GM21515 (cell line): ENCODE results near the gene SDCCAG8.

Experiments used
- ATAC-seq: cut with Tn5 transposase; IDR thresholded peaks from one replicate; pipeline ENCODE4 v1.9.1; 2021; ENCODE audit not compliant: unreplicated experiment

Gene SDCCAG8

GRCh38 chr1:243379208-243379607 lies 123.4 kb downstream of the SDCCAG8 start:
- no peak for ATAC-seq

DNA sequence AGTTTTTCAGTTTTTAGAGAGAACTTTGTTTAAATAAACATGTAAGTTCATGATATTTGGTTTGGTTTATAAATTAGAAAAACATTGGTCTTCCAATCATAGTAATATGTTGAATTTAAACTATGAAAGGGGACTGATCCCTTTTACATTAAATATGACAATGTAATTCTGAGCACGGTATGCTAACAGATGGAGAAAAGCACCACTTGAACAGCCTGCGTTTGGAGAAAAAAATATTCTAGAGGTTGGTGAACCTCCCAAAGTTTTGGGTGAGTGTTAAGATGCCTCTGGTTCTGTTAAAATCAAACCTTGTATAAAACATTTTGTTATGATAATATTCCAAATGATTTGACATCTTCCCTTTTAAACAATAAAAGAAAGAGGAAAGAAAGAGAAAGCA lies 123.9 kb downstream of the SDCCAG8 start:
- ATAC-seq: no peak

DNA sequence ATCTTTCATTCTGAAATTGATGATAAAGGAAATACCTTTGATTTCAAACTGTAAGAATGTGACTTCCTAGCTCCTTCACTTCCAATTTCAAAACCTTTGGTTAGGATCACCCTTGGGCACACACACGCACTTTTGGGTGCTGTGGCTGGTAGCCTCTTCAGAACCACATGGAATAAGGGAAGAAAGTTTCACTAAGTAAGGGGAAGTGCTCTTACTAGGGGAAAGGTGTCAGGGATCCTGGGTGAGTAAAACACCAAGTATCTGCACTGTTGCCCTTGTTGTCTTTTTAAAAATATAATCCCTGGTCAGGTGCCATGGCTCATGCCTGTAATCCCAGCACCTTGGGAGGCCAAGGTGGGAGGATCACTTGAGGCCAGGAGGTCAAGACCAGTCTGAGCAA lies 132.4 kb downstream of the SDCCAG8 start:
- ATAC-seq: no peak

DNA sequence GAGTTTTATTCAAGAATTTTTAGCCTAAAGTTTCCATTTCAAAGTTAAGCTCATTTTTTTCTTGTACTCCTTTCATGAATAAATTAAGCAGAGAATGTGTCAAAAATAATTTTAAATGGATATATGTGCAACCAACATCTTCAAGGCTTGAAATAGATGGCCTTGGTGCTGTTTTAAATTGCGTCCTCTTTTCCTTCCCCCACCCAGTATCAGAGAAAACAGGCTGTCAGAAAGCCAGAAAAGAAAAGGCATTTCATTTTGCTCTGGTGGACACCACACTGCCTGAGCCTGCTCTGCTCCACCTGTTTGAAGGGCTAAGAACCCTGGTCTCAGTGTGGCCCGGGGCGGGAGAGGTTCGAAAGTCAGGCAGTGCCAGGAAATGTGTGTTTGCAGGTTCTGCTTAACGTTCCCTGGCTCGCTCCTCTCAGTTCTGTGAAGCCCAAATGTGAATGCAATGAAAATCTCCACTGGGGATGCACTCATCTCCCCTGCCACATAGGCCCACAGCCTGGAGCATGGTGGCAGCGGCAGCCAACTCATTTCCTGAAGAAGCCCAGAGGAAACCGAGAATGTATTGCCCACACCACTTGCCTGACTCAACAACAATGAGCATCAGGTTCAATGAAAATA lies 134.4 kb downstream of the SDCCAG8 start:
- ATAC-seq: no peak

DNA sequence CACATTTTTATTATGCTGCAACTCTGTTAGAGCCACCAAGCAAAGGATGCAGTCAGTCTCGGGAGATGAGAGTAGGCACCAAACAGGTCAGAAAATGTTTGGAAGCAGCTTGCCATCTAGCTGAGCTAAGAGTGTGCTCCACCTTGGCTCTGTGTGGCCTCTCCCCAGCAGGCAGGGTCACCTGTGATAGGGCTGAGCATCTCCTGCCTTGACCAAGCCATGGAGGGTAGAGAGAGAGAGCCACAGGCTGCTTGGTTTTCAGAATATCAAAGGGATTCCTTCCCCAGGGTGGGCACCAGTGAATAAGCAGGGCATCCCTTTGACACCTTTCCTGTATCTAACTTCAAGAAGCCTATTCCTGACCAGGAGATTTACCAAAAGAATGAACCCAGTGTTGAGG lies 135.5 kb downstream of the SDCCAG8 start:
- ATAC-seq: no peak

GRCh38 chr1:243393096-243393495 lies 137.3 kb downstream of the SDCCAG8 start:
- ATAC-seq: no peak

DNA sequence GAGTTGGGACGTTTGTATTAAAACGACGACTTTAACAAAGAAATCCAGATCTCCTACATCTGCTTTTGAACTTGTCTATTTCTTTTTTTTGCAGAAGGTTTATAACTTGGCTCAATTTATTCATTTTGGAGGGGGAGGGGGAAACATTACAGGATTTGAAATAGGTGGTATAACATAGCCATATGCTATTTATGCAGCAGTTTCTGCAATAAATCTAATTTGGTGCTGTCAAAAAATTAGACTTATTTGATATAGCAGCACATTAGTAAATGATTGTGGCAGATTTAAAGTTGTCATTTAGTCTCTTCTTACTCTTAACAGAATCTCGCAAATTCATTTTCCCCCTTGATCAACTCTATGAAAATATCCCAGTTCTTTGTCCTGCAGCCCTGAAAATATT lies 138.2 kb downstream of the SDCCAG8 start:
- no peak for ATAC-seq

DNA sequence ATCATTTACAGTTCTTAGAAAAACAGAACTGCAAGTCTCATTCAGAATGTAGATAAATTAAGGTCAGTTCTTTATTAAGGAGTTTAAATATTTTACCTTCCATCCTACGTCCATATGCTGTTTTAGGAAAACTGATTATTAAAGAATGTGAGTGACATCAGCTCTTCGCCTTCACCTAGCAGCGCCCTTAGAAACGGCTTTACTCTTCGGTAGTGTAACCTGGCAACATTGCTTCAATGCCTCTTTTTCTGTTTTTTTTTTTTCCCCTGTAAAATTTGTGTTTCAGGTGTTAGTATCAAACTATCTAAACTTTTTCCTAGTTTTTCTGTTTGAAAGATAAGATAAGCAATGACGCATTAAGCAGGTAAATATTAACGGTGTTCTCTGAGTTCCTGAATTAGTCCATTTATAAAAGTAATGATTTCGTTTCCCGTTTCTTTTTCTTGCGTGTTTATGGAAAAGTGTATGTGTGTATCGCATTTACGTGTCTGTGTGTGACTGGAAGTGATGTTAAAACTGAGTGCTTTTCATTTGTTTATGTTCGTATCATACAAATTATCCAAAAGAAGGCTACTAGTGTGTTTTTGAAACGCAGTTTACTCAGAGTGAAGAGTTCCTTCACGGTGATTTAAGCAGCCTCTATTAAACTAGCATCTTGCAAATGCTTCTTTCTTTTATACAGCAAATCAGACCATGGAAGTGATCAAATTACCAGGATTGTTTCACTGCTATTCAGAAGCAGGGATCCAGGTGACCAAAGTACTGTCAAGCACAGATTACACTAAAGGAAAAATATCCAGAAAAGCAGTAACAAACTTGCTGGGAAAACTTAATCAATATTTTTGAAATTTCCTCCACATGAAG lies 139.0 kb downstream of the SDCCAG8 start:
- ATAC-seq: no peak

GRCh38 chr1:243396424-243396823 lies 140.6 kb downstream of the SDCCAG8 start:
- no peak for ATAC-seq

GRCh38 chr1:243396876-243397275 lies 141.0 kb downstream of the SDCCAG8 start:
- no peak for ATAC-seq

DNA sequence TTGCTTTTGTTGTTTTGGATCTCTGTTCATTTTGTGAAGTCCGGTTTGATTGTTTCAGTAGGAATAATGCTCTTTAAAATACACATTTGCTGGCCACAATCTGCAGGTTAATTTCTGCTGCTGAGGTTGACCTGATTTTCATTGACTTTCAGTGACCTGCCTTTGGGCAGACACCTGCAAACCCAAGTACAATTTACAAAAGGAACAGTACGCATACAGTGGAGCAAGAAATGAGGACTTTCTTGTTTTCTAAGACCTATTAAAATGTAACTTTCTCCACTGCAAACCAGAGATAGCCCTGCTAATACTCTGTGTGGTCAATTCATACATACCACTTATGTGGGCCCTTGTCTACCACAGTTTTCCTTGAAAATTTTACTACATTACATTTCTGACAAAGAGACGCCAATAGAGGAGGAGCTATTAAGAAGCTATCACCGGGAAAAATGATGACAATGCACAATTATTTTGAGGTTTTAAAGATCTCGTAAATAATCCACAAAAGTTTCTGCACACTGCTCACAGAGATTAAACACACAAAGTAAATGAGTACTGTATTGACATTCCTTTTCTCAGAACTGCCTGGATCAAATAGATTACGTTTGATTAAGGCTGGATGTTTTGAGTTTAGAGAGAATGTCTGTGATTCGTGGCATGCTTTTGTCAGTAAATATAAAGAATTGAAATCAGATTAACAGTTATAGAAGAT lies 141.9 kb downstream of the SDCCAG8 start:
- ATAC-seq: no peak

DNA sequence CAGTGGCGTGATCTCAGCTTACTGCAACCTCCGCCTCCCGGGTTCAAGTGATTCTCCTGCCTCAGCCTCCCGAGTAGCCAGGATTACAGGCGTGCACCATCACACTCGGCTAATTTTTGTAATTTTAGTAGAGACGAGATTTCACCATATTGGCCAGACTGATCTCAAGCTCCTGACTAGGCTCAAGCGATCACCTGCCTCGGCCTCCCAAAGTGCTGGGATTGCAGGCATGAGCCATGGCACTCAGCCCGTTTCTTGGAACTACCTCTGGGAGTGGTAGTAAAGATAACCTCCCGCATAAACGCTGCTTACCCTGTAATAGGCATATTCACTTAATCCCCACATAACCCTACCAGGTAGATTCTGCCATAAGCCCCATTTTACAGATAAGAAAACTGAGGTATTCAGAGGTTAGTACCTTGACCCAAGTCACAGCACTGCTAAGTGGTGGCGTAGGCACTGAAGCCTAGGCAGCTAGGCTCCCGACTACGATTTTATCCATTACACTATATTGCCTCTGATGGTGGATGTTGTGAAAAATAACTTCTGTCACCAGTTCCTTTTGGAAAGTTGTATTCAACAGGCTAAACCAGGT lies 143.8 kb downstream of the SDCCAG8 start:
- no peak for ATAC-seq

DNA sequence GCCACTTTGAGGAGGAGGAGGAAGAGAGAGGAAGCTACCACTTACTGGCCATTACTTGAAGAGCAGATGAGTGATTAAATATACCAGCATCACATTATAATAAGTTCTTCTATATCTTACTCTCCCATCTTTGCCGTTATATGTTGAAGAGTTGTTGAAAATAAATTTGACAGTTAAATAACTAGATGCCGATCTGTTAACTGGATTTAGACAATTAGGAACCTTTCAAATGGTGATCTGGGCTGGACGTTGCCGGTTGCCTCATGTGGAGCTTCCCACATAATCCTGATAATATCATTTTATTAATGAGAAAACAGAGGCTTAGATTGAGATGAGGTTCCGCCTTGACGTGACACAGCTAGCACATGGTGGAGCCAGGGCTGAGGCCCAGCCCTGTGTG lies 147.0 kb downstream of the SDCCAG8 start:
- no peak for ATAC-seq

DNA sequence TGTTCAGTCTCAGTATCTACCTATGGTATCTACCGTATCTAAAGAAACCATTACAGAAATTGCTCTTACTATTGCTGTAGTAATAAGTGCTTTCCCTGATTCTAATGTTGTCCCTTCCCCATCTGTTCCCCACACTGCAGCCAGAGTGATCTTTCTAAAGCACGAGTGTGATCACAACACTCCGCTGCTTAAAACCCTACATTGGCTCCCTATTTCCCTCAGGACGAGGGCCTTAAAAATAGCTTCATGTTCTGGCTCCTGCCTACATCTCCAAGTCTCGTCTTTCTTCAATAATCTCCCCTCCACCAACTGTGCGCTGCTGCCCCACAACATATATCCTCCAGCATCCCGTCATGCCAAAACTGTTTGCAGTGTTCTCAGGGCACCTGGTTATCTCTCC lies 150.6 kb downstream of the SDCCAG8 start:
- no peak for ATAC-seq

- no peak for ATAC-seq
Measured at GRCh38 chr1:243407284-243408018, 151.6 kb downstream of the SDCCAG8 start.

- no peak for ATAC-seq
Measured at GRCh38 chr1:243408479-243408878, 152.6 kb downstream of the SDCCAG8 start.

DNA sequence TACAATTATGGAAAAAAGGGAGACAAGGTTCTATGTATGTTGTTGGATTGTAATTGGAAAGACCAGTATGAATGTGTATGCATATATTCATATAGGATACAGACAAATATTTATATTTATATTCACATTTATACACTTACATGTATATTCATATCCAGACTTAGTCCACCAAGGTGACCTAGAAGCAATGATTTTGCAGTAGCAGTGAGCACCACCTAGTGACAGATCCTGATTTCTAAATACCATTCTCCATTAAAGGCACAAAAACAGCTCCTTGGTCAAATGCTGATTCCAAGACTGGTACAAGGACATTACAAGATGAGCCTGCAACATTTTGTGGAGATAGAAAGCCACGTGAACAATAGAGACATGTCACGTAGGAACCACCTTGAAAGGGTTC lies 153.4 kb downstream of the SDCCAG8 start:
- ATAC-seq: no peak

- ATAC-seq: no peak
Measured at GRCh38 chr1:243411472-243411871, 155.6 kb downstream of the SDCCAG8 start.

GRCh38 chr1:243413431-243414151 lies 157.8 kb downstream of the SDCCAG8 start:
- ATAC-seq: no peak

GRCh38 chr1:243414152-243414494 lies 158.3 kb downstream of the SDCCAG8 start:
- ATAC-seq: no peak
